Measurements from ENCODE around the gene MS4A8.

DNA sequence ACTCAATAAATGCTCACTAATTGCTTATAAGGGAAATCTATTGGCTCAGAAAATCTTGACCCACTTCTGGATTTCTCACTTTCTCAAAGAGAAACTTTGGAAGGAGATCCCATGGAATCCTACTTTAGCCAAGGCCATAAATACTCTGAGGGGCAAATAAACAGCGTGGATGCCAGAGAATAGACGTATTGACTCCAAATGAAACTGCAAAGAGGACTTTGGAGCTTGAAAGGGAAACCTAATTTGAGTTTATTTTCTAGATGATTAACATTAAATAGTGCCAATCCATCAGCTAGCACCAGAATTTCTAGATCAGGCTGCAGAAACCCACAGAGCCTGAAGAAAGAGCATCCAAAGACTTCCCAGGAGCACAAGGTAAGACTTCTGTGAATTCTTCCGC, 25.0 kb downstream of the MS4A8 start, which contains the start of gene MS4A18:
- TF ChIP-seq, protein P1, sequence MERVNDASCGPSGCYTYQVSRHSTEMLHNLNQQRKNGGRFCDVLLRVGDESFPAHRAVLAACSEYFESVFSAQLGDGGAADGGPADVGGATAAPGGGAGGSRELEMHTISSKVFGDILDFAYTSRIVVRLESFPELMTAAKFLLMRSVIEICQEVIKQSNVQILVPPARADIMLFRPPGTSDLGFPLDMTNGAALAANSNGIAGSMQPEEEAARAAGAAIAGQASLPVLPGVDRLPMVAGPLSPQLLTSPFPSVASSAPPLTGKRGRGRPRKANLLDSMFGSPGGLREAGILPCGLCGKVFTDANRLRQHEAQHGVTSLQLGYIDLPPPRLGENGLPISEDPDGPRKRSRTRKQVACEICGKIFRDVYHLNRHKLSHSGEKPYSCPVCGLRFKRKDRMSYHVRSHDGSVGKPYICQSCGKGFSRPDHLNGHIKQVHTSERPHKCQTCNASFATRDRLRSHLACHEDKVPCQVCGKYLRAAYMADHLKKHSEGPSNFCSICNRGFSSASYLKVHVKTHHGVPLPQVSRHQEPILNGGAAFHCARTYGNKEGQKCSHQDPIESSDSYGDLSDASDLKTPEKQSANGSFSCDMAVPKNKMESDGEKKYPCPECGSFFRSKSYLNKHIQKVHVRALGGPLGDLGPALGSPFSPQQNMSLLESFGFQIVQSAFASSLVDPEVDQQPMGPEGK (CRISPR knock-in tag; IDR thresholded peaks at IDR 0.05; ENCODE audit: borderline replicate concordance): no peak
- TF ChIP-seq RARB (CRISPR knock-in tag; IDR thresholded peaks at IDR 0.05): no peak
- TF ChIP-seq, protein P2, sequence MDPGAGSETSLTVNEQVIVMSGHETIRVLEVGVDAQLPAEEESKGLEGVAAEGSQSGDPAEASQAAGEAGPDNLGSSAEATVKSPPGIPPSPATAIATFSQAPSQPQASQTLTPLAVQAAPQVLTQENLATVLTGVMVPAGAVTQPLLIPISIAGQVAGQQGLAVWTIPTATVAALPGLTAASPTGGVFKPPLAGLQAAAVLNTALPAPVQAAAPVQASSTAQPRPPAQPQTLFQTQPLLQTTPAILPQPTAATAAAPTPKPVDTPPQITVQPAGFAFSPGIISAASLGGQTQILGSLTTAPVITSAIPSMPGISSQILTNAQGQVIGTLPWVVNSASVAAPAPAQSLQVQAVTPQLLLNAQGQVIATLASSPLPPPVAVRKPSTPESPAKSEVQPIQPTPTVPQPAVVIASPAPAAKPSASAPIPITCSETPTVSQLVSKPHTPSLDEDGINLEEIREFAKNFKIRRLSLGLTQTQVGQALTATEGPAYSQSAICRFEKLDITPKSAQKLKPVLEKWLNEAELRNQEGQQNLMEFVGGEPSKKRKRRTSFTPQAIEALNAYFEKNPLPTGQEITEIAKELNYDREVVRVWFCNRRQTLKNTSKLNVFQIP (CRISPR knock-in tag; IDR thresholded peaks at IDR 0.05; ENCODE audit: borderline replicate concordance, low read depth): no peak
- TF ChIP-seq ZNF8 (CRISPR knock-in tag; IDR thresholded peaks at IDR 0.05): no peak
- TF ChIP-seq PPARA (CRISPR knock-in tag; IDR thresholded peaks at IDR 0.05; ENCODE audit: borderline replicate concordance): no peak
- no peak for TF ChIP-seq ZFP3 (CRISPR knock-in tag; IDR thresholded peaks at IDR 0.05)
- TF ChIP-seq ESRRG (CRISPR knock-in tag; IDR thresholded peaks at IDR 0.05): no peak
- TF ChIP-seq ARNTL (CRISPR knock-in tag; IDR thresholded peaks at IDR 0.05; ENCODE audit: borderline replicate concordance, low read depth): no peak
- TF ChIP-seq ZC3H10 (CRISPR knock-in tag; IDR thresholded peaks at IDR 0.05): no peak
- no peak for TF ChIP-seq BACH2 (CRISPR knock-in tag; IDR thresholded peaks at IDR 0.05; ENCODE audit: borderline replicate concordance)
- TF ChIP-seq SNAI2 (CRISPR knock-in tag; IDR thresholded peaks at IDR 0.05): no peak

Measured in SK-N-SH treated with all-trans-retinoic acid at 6 μM for 48 hours (cell line).